Right lung (tissue), 10 donors: ENCODE results near the gene TRIML2. TPM values are rescaled to one million over a fixed set of nuclear protein-coding genes. Genes with fewer than 3 reads are reported as not detected.

Experiments
- DNase-seq, 2 donors: peaks; one replicate each; pipeline ENCODE4 v3.0.0-alpha.2; 2013
- long read RNA-seq, 8 donors: transcript quantifications; one replicate each; lab custom pipeline, GENCODE V29; 2026
- polyA plus RNA-seq, 5 donors: library from polyadenylated mRNA; unstranded; fragments of 120-200 nt; gene quantifications; one replicate each; pipeline versions ENCODE4 v1.2.1 to v1.2.3, GENCODE V29; 2013; ENCODE audit warnings: inconsistent platforms in 1 of 5, low replicate concordance in 1 of 5; ENCODE audit not compliant: insufficient read length in 5 of 5, insufficient read depth in 1 of 5

TRIML2 gene, protein sequence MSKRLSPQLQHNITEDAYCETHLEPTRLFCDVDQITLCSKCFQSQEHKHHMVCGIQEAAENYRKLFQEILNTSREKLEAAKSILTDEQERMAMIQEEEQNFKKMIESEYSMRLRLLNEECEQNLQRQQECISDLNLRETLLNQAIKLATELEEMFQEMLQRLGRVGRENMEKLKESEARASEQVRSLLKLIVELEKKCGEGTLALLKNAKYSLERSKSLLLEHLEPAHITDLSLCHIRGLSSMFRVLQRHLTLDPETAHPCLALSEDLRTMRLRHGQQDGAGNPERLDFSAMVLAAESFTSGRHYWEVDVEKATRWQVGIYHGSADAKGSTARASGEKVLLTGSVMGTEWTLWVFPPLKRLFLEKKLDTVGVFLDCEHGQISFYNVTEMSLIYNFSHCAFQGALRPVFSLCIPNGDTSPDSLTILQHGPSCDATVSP
- under 1 TPM in 3 of 5 donors, not detected in 2; 0.18 to 0.41 (median 0.40) TPM for polyA plus RNA-seq
- long read RNA-seq, donor 1: 0 reads
- long read RNA-seq, donor 2: 0 reads
- long read RNA-seq, donor 3: 0 reads
- long read RNA-seq, donor 4: 0 reads
- long read RNA-seq, donor 5: 0 reads
- long read RNA-seq, donor 6: 0 reads
- long read RNA-seq, donor 7: 0 reads
- long read RNA-seq, donor 8: 0 reads

GRCh38 chr4:188109157-188109755 is at the start of gene TRIML2:
TRIML2 (minus strand) TSS chr4:188109603; CDS start chr4:188105368, 4,235 bp downstream.
- DNase-seq: no peak

DNA sequence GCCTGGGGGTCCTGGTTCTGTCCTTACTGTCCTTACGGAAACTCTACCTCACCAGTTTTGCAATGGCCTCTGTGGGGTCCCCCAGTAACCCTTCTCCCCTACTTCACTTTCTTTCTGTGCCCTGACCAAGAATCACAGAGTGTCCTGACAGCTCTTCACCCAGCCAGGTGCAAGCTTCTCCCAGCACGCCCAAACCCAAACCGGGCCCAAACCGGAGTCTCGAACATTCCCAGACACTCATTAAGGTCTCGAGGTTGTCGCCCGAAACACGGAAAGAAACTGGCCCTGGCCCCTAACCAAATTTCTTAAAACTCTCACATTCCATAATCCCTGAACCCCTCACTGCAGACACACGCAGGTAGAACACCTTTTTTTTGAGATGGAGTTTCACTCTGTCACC is 48.9 kb upstream of the TRIML2 start:
- no peak for DNase-seq

- peak; percentile 4 to 22 for DNase-seq
Observed at GRCh38 chr4:188154668-188155405, 45.4 kb upstream of the TRIML2 start.

- no peak for DNase-seq
Observed at GRCh38 chr4:188147776-188148175, 38.4 kb upstream of the TRIML2 start.

- DNase-seq: no peak
Observed at GRCh38 chr4:188147176-188147575, 37.8 kb upstream of the TRIML2 start.

DNA sequence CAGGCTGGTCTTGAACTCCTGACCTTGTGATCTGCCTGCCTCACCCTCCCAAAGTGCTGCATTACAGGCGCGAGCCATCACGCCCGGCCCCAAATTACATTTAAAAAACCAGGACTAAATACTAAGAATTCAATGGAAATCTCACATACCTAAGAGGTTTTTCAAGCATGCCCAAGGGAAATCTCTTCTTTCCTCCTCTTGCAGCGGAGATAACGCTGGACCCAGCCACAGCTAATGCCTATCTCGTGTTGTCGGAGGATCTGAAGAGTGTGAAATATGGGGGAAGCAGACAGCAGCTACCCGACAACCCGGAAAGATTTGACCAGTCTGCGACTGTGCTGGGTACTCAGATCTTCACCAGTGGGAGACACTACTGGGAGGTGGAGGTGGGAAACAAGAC is 37.2 kb upstream of the TRIML2 start:
- no peak for DNase-seq

DNA sequence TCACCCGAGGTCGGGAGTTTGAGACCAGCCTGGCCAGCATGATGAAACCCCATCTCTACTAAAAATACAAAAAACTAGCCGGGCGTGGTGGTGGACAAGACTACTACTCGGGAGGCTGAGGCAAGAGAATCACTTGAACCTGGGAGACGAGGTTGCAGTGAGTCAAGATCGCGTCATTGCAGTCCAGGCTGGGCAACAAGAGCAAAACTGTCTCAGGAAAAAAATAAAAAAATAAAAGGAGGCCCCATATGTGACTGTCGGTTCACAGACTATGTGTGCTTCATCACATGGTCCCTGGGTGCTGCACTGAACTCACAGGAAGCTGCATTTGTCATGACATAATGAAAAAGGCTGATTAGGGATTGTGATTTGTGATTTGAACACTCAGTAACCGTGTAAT is 36.2 kb upstream of the TRIML2 start:
- no peak for DNase-seq

- peak in 1 of 2 donors; percentile 5 for DNase-seq
Observed at GRCh38 chr4:188143731-188144130, 34.3 kb upstream of the TRIML2 start.

- no peak for DNase-seq
Observed at GRCh38 chr4:188139671-188140070, 30.3 kb upstream of the TRIML2 start.

GRCh38 chr4:188139141-188139540 is 29.7 kb upstream of the TRIML2 start, which contains the start of gene TRIML1:
TRIML1 (plus strand) TSS chr4:188139441; CDS start chr4:188139559, 118 bp downstream.
- DNase-seq: no peak

GRCh38 chr4:188138227-188138626 is 28.8 kb upstream of the TRIML2 start:
- DNase-seq: peak in 1 of 2 donors; percentile 5

GRCh38 chr4:188132232-188132631 is 22.8 kb upstream of the TRIML2 start:
- no peak for DNase-seq

DNA sequence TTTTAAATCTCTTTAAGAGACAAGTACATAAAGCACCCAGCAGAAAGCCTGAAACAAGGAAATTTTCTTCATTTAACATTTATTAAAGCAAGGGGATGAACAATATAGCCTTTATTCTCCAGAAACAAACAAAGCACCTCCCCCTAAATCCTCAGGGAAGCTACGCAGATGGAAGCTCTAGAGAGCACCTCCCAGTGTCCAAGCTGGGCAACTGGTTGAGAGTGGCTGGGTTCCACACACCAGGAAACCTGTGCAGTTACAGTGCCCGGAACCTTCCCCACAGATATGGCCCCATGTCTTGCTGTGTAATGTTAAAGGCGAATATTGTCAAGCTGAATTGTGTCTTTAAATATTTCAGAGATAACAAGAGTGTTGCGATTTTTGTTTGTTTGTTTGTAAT is 21.0 kb upstream of the TRIML2 start:
- no peak for DNase-seq

- DNase-seq: no peak
Observed at GRCh38 chr4:188127214-188127874, 17.9 kb upstream of the TRIML2 start.

- DNase-seq: no peak
Observed at GRCh38 chr4:188121530-188121929, 12.1 kb upstream of the TRIML2 start.

DNA sequence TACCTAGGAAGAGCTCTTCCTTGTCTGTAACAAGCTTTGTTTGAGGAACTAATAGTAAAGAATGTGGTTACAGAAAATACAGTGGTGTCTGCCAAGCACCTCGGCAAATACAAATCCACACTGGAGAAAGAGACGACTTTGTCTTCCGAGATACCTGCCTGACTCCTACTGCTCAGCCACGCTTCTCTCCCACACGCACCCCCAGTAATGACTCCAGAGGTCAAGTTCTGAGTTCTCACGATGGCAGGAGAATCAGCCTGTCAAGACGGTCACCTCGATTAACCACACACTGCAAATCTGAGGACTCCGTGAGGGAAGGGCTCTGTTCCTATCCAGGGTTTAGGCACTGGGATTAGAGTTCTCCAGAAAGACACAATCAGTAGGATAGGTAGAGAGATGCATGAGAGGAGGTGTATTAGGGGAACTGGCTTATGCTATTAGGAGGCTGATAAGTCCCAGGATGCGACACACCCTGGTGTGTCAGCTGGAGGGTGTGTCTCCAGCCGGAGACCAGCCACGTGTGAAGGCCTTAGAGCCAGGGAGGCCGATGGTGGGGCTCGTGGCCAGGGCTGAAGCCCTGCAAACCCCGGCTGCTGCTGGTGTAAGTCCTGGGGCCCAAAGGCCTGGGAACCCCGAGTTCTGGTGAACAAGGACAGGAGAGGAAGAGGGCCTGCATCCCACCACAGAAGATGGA is 8.4 kb upstream of the TRIML2 start:
- no peak for DNase-seq

DNA sequence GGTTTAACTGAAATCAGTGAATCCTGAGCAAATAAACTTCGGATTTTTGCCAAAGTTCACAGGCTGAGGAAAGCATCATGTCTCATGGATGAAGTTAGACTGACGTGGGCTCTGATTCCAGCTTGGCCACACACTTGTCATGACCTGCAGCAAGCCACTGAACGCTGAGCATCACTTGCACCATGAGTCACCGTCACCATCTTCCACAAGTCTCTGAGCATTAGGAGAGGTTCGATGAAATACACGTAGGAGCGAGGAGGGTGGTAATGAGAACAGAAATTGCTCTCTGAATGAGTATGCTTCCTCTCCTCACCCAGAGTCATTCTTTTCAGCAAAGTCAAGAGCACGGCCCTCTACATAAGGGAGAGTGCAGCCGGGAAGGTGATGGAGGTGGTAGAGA is 3.8 kb upstream of the TRIML2 start:
- DNase-seq: no peak

- DNase-seq: no peak
Observed at GRCh38 chr4:188111955-188112354, 2.6 kb upstream of the TRIML2 start.

GRCh38 chr4:188110741-188111471 is 1.5 kb upstream of the TRIML2 start:
- no peak for DNase-seq

DNA sequence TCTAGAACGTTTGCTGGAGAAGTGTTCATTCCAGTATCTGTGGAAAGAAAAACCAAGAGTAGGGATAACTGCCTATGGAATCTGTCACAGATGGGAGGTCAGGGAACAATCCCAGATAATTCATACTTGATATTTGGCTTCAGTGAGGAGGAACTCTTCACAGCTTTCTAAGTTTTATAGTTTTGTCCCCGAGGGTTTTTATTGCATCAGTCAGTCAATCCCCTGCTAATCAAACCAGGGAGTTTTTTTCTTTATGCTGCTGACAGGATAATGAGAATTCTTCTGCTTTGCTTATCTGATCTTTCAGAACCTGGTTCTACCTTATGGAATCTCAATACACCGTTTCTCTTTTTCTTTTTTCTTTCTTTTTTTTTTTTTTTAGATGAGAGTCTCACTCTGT is 633 bp upstream of the TRIML2 start:
- DNase-seq: no peak
